ENCODE data around the gene RCOR3.

- TF ChIP-seq EP300 (IDR thresholded peaks at IDR 0.05) (no peak), CTCF (IDR thresholded peaks at IDR 0.05) (no peak), POLR2A (IDR thresholded peaks at IDR 0.05) (no peak)
These were observed 59.6 kb downstream of the RCOR3 start for GRCh38 chr1:211318576-211319280.

All from tibial nerve (tissue), 4 donors.